Activated CD8-positive, alpha-beta T cell treated with anti-CD3 and anti-CD28 coated beads for 36 hours (primary cell): Measurements from ENCODE around the gene SCAF8. TPM values are rescaled to one million over a fixed set of nuclear protein-coding genes. Genes with fewer than 3 reads are reported as not detected.

Experiments
- ATAC-seq: fragments of 200-7000 bp; cut with Tn5 transposase; one replicate; pipeline ENCODE4 v1.10.0; 2021; ENCODE audit warnings: mild to moderate bottlenecking, moderate library complexity
- CTCF ChIA-PET: fragments of 350-600 bp; sonication (Branson Sonifier 250); formaldehyde crosslinking; loops from one replicate; lab custom pipeline; 2021; ENCODE audit warnings: antibody characterized with exemption; lab: Charles Lee
- POLR2A ChIA-PET: fragments of 350-600 bp; sonication (Branson Sonifier 250); formaldehyde crosslinking; loops from one replicate; lab custom pipeline; 2021; ENCODE audit warnings: antibody characterized with exemption; lab: Charles Lee
- DNase-seq: peaks from one replicate; pipeline ENCODE4 v3.0.0-alpha.2; 2020
- H3K27ac Mint-ChIP-seq: one replicate; pipeline ENCODE4 v1.8.0; 2021; ENCODE audit warnings: mild to moderate bottlenecking, mixed read lengths
- H3K27me3 Mint-ChIP-seq: one replicate; pipeline ENCODE4 v1.8.0; 2021; ENCODE audit warnings: mixed read lengths
- H3K36me3 Mint-ChIP-seq: one replicate; pipeline ENCODE4 v1.8.0; 2021; ENCODE audit warnings: low read depth, mixed read lengths
- H3K4me1 Mint-ChIP-seq: one replicate; pipeline ENCODE4 v1.8.0; 2021; ENCODE audit warnings: low read depth, mixed read lengths
- H3K4me3 Mint-ChIP-seq: one replicate; pipeline ENCODE4 v1.8.0; 2021; ENCODE audit warnings: mild to moderate bottlenecking, moderate library complexity, mixed read lengths
- H3K9me3 Mint-ChIP-seq: one replicate; pipeline ENCODE4 v1.8.0; 2021; ENCODE audit warnings: mixed read lengths
- intact Hi-C: fragments of 100-400 bp; cut with micrococcal nuclease; formaldehyde crosslinking; loops from one replicate; pipeline ENCODE4 v1.10.0; 2022
- total RNA-seq, 2 experiments: library from RNA; stranded (reverse); gene quantifications; one replicate each; pipeline ENCODE4 v1.2.3, GENCODE V29; 2021
- TF ChIP-seq, protein P1 (sequence below): fragments of 200-600 bp; IDR thresholded peaks from one replicate; pipeline ENCODE4 v1.8.0; 2022; ENCODE audit warnings: antibody characterized with exemption, mild to moderate bottlenecking

SCAF8 gene
- total RNA-seq, 2 experiments from 2014 or later = 31.3 to 32.9 TPM

DNA sequence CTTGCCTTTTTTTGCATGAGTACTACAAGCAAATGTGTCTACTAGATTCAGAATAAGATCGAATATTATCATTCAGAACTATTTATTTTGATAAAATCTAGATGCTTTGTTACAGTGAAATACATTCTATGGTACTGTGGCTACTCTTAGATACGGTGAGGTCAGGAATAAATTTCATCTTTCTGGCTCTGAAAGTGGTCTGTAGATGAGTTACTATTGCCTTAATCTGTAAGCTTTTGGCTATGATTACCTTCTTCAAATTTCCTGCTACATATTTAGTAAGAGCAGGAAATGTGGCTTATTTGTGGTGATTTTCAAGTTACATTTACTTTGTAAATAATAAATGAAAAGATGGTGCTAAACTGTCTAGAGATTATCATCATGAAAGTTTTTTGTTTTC, 50.0 kb downstream of the SCAF8 start:
- TF ChIP-seq, protein P1, sequence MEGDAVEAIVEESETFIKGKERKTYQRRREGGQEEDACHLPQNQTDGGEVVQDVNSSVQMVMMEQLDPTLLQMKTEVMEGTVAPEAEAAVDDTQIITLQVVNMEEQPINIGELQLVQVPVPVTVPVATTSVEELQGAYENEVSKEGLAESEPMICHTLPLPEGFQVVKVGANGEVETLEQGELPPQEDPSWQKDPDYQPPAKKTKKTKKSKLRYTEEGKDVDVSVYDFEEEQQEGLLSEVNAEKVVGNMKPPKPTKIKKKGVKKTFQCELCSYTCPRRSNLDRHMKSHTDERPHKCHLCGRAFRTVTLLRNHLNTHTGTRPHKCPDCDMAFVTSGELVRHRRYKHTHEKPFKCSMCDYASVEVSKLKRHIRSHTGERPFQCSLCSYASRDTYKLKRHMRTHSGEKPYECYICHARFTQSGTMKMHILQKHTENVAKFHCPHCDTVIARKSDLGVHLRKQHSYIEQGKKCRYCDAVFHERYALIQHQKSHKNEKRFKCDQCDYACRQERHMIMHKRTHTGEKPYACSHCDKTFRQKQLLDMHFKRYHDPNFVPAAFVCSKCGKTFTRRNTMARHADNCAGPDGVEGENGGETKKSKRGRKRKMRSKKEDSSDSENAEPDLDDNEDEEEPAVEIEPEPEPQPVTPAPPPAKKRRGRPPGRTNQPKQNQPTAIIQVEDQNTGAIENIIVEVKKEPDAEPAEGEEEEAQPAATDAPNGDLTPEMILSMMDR = no peak
- ChIA-PET POLR2A (no interaction called here), CTCF (no interaction called here)
- no peak for ATAC-seq
- Mint-ChIP-seq H3K4me3 (no peak overlapping the region), H3K36me3 (peaks cover 37% of the 10 kb centered on the region), H3K4me1 (peaks cover 23% of the 10 kb centered on the region), H3K27ac (no peak overlapping the region), H3K27me3 (no peaks in the 10 kb centered on the region), H3K9me3 (no peaks in the 10 kb centered on the region)
- intact Hi-C loops = no loop called here
- DNase-seq = no peak

DNA sequence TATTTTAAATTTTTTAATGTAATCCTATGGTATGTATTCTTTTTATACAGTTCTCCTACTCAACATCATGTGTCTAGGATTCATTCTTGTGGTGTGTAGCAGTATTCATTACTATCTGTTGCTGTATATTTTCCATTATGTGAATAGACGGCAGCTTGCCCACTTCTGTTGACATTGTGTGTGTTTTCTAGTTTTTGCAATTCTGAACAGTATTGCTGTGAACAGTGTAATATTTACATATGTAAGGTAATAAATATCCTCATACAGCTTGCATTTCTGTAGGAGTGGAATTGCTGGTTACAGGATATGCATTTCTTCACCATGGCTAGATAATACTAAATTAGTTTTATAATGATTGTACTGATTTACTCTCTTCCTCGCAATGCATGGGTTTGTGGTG, 51.9 kb downstream of the SCAF8 start:
- ChIA-PET POLR2A (interaction anchor here (1.5 kb wide), 1 partner anchor 30 kb away, joined by 3 read pairs; no protein-coding TSS in a partner anchor), CTCF (interaction anchor here (1.2 kb wide), 1 partner anchor 109 kb away, joined by 5 read pairs; no protein-coding TSS in a partner anchor)
- H3K27ac Mint-ChIP-seq = no peak overlapping the region
- no peaks in the 10 kb centered on the region for H3K27me3 Mint-ChIP-seq
- ATAC-seq (no peak), DNase-seq (no peak)
- peaks cover 37% of the 10 kb centered on the region for H3K36me3 Mint-ChIP-seq
- intact Hi-C loops = no loop called here
- no peak overlapping the region for H3K4me3 Mint-ChIP-seq
- H3K4me1 Mint-ChIP-seq = peaks cover 23% of the 10 kb centered on the region
- TF ChIP-seq, protein P1 = no peak
- no peaks in the 10 kb centered on the region for H3K9me3 Mint-ChIP-seq

DNA sequence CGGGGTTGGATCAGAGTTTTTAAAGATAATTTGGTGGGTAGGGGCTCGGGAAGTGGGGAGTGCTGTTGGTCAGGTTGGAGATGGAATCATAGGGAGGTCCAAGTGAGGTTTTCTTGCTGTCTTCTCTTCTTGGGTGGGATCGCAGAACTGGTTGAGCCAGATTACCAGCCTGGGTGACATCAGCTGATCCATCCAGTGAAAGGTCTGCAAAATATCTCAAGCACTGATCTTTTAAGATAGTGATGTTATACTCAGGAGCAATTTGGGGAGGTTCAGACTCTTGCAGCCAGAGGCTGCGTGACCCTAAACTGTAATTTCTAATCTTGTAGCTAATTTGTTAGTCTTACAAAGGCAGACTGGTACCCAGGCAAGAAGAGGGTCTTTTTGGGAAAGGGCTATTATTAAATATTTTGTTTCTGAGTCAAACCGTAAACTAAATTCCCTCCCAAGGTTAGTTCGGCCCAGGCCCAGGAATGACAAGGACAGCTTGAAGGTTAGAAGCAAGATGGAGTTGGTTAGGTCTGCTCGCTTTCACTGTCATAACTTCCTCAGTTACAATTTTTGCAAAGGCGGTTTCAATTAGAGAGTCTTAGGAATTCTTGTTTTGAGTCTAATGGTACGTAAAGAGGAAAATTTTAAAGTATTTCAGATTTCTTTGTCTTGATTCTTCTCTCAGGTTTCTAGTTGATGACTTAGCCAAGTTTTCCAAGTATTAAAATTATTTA, 53.1 kb downstream of the SCAF8 start:
- Mint-ChIP-seq H3K9me3 (no peaks in the 10 kb centered on the region), H3K27ac (no peak overlapping the region), H3K36me3 (peaks cover 26% of the 10 kb centered on the region), H3K4me1 (peaks cover 13% of the 10 kb centered on the region), H3K4me3 (no peak overlapping the region), H3K27me3 (no peaks in the 10 kb centered on the region)
- no peak for ATAC-seq
- no peak for DNase-seq
- TF ChIP-seq, protein P1 = no peak
- POLR2A ChIA-PET = no interaction called here
- intact Hi-C loops = no loop called here
- CTCF ChIA-PET = interaction anchor here (1.2 kb wide), 1 partner anchor 111 kb away, joined by 3 read pairs; no protein-coding TSS in a partner anchor

DNA sequence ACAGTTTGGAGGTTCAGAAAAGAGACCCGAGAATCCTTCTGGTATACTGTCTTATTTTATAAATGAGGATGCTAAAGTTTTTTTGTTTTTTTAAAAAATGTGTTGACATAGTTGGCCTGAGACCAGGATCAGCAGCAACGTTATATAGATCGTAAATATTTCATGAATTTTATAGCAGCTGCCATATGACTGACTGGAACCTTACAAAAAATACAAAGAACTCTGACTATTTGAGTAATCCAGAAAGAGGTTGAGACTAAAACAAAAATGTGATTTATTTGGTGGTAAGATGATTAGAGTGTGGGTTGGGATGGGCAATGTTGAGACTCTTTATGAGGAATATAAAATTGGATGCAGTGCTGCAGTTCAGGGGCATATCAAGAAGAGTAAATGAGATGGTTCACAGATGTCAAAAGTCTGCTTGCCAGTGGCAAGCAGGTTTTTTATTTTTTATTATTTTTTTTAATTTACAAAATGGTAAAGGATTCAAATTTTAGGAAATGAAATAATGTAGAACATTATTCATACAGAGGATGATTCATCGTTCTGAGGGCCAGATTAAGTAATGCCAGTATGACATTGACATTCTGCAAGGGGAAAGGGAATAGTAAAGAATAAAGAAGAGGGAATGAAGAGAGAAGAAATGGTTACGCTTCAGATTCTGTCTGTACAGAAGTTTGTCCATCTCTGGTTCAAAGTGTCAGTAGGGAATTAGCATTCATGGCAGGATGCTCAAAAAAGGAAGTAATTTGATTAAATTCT, 58.5 kb downstream of the SCAF8 start:
- no peak for DNase-seq
- Mint-ChIP-seq H3K27me3 (no peaks in the 10 kb centered on the region), H3K4me1 (peaks cover 16% of the 10 kb centered on the region), H3K27ac (peak overlapping the region; percentile 60), H3K36me3 (peaks cover 31% of the 10 kb centered on the region), H3K4me3 (no peak overlapping the region), H3K9me3 (no peaks in the 10 kb centered on the region)
- ChIA-PET POLR2A (no interaction called here), CTCF (no interaction called here)
- ATAC-seq = no peak
- intact Hi-C loops = no loop called here
- TF ChIP-seq, protein P1 = no peak

DNA sequence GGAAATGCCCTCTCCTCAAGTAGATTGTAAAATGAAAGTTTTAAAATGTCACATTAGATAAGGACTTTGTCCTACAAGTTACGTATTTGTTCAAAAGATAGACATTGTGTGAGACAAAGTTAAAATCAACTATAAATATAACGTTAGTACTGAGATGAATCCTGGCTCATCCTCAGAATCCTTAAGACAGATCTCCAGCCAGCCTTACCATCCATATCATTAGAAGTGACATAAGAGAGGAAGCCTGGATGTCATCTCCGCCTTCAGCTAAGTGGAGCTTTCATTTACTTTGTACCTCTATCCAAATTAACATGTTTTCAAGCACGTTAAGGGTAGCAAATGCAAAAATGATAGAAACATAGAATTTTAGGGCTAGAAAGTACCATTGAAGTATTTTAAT, 59.1 kb downstream of the SCAF8 start:
- peaks cover 15% of the 10 kb centered on the region for H3K4me1 Mint-ChIP-seq
- no peaks in the 10 kb centered on the region for H3K9me3 Mint-ChIP-seq
- ChIA-PET CTCF (no interaction called here), POLR2A (no interaction called here)
- H3K4me3 Mint-ChIP-seq = no peak overlapping the region
- H3K27me3 Mint-ChIP-seq = no peaks in the 10 kb centered on the region
- no peak overlapping the region for H3K27ac Mint-ChIP-seq
- DNase-seq (no peak), ATAC-seq (no peak)
- TF ChIP-seq, protein P1 = no peak
- H3K36me3 Mint-ChIP-seq = peaks cover 29% of the 10 kb centered on the region
- intact Hi-C loops = no loop called here
